Measurements from ENCODE around the gene MYH10. TPM values are rescaled to one million over a fixed set of nuclear protein-coding genes. Genes with fewer than 3 reads are reported as not detected.
"Not testable (repeated sequence)": the region's sequence is repeated elsewhere in the genome, so short reads cannot be mapped to it uniquely, and the experiment has no call there.

The MYH10 gene
- total RNA-seq = 1 to 10 TPM; 5.6 to 7.2 TPM
- long read RNA-seq, partial matches to known transcripts = 7 of 9 reads
- long read RNA-seq, other reads (novel, unspliced or antisense) = 2 of 9 reads

DNA sequence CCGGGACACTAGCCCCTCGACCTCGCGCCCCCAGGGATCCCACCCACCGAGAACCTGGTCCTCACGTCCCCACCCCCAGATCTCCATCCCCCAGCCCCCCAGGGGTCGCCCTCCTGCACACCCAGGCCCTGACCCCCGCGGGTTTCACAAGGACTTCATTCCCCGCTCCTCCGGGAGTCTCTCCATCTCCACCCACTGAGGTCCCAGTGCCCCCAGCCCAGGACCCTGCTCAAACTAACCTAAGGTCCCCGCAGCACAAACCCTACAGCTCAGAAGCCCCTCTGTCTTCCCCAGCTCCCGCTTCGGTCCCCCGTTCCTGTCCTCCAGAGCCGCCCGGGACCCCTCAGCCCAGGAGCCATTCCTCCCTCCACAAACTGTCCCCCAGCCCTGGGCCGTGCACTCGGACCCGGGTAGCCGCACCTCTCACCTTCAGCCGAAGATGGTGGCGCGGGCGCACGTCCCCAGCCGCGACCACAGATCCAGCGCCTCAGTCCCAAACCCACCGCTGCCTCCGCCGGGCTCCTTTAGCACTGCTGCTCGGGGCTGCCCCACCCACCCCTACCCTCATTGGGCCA, at the start of gene MYH10:
Gene MYH10 (minus strand): TSS at position 499 of the 575 bp plus-strand sequence. CDS start 7,479 bp downstream, outside the sequence.
- ATAC-seq (no peak), DNase-seq (no peak)
- intact Hi-C loops (cut with DNase I, micrococcal nuclease) = no loop called here

DNA sequence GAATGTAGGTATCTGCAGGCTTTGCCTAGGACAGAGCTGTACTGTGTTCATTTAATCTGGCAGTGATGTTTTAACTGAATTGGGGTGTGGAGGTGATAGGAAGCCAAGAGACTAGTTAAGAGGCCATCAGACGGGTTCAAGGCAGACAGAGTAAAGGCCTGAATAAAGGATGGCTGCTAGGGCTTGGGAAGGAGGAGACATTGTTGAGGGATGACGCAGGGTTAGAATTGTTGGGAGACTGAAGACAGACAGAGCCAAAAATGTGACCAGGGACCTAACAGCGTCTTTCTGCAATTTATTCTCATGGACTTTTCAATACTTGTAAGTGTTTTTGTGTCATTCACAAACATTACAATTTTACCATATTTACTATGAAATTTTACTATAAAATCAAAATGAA, 48.6 kb upstream of the MYH10 start:
- DNase-seq = no peak
- ATAC-seq = no peak
- intact Hi-C loops (cut with DNase I, micrococcal nuclease) = no loop called here

DNA sequence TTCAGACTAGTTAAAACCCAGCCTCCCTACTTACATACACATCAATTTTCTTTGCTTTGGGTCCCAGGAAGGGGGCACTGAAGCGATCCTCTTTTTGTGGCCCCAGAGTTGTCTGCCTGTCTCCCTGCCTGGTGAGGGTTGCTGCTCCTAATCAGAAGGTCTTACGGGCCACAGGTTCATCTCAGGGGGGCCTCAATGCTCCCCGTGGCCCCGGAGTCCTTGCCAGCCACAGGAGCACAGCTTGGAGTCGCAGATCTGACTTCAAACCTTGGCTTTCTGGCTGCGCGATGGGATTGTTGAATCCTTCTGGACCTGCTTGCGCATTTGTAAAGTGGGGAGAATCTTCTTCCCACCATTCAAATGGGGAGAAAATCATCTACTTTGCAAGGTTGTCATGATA, 44.8 kb upstream of the MYH10 start:
- intact Hi-C loops (cut with DNase I, micrococcal nuclease) = no loop called here
- DNase-seq = no peak
- ATAC-seq = no peak

DNA sequence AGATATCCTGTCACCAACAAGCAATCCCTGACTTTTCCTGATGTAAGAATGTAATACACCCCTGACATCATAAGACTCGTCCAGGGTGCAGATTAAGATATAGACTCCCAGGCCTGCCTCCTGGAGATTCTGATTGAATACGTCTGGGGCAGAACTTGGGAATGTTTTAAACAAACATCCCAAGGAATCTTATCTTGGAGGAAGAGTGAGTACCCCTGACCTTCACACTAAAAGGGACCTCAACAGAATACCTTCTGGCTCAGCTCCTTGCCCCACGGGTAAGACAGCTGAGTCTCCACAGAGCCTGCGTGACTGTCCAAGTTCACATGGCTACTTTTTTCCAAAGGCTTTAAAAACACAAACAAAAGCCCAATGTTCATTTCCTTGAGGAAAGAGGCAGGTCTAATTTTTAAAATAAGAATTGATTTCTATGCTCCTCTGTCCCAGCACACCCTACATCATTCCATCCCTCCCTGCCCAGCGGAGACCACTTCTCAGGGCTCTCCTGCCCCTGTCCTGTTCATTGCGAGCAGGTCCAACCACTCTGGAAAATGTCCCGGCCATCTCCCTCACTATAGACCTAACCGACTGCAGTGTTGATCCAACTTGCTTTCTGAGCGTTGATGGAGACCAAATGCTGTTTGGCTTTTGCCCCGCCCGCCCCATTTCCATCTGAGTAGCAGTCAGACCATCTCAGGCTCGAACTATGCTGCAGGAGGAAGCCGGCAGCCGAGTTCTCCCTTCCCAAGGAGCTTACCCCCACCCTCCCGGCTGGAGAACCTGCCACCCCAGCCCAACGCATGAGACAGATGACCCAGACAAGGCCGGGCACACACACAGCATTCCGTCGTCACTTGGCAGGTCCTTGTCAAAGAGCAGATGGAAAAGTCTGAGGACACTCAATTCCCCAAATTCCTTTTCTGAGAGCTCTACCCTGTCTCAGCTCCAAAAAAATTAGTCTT, 44.1 kb upstream of the MYH10 start:
- intact Hi-C loops (cut with DNase I, micrococcal nuclease) = no loop called here
- ATAC-seq (no peak), DNase-seq (no peak)

DNA sequence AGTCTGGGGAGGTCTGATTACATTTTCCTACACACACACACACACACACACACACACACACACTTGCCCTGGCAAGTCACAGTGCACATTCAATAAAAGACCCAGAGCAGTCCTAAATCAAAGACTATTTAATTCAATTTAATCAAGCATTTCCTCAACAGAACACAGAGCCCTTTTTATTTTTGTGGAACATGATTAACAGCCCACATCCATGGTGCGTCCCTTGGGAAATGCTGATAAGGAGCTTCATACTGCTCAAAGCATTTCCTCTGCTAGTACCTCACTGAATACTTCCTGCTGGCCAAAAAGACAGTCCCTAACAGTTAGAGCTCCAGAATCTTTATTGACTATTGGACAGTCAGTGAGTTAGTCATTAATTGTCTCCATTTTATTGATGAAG, 43.1 kb upstream of the MYH10 start:
- ATAC-seq (no peak), DNase-seq (no peak)
- intact Hi-C loops (cut with DNase I, micrococcal nuclease) = no loop called here

DNA sequence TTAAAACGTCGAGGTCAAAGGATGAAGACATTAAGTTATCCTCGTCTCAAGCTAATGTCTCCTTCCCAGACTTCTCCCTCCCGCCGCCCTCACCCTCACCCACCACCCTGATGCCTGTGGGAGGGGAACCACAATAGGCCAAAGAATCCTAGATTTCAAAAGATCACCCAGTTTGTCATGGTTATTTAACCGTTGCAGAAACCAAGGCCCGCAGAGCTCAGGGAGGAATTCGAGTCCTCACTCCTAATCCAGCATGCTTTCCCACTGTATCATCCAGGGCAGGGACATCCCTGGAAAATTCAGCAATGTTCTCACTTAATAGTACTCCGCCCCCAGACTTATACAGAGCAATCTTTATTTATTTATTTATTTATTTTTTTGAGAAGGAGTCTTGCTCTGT, 41.8 kb upstream of the MYH10 start:
- intact Hi-C loops (cut with DNase I, micrococcal nuclease) = no loop called here
- DNase-seq = no peak
- ATAC-seq = no peak

DNA sequence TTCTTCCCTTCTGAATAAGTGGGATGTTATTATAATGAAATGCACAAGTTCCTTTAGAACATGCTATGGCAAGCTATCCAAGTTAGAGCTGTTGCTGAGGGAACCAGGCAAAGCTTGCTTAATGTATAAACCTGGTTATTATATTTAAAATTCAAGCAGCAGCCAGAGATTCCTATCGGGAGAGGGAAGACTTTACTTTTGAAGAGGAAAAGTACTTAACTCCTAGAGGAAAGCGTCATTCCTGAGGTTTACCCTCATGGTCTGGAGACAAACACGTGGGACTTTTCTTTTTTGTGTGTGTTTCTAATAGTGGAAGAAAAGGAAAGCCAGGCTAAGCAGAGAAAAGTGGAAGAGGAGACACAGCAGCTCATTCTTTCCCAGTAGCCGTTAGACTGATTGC, 39.9 kb upstream of the MYH10 start:
- intact Hi-C loops (cut with DNase I, micrococcal nuclease) = no loop called here
- ATAC-seq (no peak), DNase-seq (no peak)

DNA sequence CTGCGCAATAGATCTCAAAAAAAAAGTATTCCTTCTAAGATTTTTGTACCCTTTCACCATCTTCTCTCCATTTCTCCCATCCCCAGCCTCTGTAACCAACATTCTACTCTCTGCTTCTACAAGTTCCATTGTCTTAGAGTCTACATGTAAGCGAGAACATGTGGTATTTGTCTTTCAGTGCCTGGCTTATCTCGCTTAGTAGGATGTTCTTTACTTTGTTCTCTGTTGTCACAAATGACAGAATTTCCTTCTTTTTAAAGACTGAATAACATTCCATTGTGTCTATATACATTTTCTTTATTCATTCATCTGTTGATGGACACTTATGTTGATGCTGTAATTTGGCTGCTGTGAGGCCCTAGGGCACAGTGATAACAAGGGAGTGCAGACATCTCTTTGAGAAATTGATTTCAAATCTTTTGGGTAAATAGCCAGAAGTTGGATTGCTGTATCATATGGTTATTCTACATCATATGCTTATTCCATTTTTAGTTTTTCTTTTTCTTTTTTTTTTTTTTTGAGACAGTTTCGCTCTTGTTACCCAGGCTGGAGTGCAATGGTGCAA, 37.7 kb upstream of the MYH10 start:
- DNase-seq (no peak), ATAC-seq (no peak)
- intact Hi-C loops (cut with DNase I, micrococcal nuclease) = no loop called here

DNA sequence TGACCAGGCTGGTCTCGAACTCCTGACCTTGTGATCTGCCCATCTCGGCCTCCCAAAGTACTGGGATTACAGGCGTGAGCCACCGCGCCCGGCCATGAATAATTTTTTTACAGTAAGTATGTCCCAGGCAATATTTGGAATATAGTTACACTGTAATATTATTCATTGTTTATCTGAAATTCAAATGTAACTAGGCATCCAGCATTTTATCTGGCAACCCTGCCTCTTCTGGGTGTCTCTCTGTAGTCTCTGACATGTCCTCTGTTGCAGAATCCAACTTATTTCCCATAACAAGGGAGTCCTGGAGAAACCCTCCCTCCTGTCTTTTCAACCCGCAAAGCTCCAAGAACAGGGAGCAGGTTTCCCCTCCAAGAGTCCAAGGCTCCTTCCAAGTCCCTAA, 36.9 kb upstream of the MYH10 start:
- DNase-seq (no peak), ATAC-seq (no peak)
- intact Hi-C loops (cut with DNase I, micrococcal nuclease) = no loop called here

DNA sequence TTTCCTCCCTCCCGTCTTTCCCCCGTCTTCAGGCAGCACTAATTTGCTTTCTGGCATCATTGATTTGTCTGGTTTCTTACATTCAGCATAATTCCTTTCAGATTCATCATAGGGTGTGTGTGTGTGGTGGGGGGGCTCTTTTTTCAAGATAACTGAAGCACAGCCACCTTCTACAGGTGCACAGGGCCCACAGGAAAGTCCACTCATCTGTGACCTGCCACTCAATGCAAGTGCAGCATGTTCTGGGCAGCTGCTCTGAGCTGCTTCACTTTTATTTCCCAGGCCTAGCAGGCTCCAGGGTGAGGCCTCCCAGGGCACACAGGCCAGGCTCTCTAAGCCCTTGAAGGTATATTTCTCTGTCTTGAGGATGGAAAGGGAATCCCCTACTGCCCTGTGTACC, 35.2 kb upstream of the MYH10 start:
- DNase-seq = no peak
- ATAC-seq = no peak
- intact Hi-C loops (cut with DNase I, micrococcal nuclease) = no loop called here

DNA sequence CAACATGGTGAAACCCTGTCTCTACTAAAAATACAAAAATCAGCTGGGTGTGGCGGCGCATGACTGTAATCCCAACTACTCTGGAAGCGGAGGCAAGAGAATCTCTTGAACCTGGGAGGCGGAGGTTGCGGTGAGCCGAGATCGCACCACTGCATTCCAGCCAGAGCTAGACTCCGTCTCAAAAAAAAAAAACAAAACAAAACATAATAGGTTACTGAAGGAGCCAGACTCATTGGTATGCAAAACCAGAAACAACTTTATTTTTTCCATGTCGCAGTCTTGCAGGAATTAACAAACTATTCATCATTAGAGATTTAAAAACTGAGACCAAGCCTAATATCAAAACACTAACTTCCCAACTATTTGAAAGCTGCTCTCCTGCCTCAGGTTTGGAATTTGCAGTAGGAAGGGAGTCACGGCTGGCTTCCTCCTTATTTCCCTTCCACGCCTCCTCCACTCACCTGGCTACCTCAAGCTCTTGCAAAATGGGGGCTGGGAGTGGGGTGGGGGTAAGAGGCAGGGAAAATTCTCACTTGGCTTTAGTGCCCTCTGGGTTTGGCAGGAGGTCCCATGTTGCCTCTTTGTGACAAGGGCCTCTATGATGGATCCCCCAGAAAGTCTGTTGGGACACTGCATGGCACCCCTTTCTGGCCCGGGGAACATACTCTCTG, 34.1 kb upstream of the MYH10 start:
- ATAC-seq = no peak
- intact Hi-C loops (cut with DNase I, micrococcal nuclease) = no loop called here
- DNase-seq = no peak

DNA sequence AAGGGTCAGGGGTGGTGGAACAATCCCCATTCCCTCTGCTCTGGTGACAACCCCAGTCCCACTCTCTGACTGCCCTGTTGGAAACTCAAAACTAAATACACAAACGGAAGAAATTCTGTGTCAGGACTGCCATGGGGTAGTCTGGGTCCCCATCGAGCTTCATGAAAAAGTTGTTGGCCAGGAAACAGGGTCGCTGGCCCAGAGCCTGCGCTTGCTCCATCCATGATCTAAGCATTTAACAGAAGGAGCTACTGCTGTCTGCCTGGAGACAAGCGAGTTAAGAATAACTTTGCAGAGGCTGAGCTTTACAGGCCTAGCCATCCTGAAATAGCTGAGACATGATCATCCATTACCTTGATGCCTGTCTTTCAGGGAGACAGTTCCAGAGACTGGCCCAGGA, 32.4 kb upstream of the MYH10 start:
- intact Hi-C loops (cut with DNase I, micrococcal nuclease) = no loop called here
- ATAC-seq = no peak
- DNase-seq = no peak

DNA sequence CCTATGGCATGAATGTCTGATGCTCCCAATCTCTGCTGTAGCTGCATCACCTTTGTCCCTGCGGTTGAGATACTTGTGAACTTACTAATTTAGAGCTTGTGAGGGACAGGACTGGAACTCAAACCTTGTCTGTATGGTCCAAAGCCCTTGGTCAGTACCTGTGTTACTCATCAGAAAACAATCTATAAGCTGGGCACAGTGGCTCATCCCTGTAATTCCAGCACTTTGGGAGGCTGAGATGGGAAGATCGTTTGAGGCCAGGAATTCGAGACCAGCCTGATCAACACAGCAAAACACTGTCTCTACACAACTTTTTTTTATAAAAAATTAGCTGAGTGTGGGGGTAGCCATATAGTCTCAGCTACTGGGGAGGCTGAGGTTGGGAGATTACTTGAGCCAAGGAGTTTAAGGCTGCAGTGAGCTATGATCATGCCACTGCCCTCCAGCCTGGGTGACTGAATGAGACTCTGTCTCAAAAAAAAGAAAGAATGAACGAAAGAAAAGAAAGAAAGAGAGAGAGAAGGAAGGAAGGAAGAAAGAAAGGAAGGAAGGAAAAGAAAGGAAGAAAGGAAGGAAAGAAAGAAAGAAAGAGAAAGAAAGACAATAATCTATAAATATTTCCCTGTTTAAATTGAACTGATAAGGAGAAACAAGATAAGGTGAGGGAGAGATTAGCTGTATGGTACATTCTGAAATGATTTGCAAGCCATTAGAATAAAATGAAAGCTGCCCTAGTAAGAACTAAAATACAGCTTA, 31.7 kb upstream of the MYH10 start:
- intact Hi-C loops (cut with DNase I, micrococcal nuclease) = no loop called here
- no peak for DNase-seq
- ATAC-seq = no peak

DNA sequence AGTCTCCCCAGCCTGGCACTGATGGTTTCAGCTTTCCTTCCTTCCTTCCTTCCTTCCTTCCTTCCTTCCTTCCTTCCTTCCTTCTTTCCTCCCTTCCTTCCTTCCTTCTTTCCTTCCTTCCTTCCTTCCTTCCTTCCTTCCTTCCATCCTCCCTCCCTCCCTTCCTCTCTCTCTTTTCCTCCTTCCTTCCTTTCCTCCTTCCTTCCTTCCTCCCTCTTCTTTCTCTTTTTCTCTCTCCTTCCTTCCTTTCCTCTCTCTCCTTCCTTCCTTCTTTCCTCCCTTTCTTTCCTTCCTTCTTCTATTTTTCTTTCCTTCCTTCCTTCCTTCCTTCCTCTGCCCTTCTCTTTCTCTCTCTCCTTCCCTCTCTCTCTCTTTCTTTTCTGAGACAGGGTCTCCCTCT, 30.2 kb upstream of the MYH10 start:
- DNase-seq; ATAC-seq; intact Hi-C loops (cut with DNase I, micrococcal nuclease): not testable (repeated sequence)

DNA sequence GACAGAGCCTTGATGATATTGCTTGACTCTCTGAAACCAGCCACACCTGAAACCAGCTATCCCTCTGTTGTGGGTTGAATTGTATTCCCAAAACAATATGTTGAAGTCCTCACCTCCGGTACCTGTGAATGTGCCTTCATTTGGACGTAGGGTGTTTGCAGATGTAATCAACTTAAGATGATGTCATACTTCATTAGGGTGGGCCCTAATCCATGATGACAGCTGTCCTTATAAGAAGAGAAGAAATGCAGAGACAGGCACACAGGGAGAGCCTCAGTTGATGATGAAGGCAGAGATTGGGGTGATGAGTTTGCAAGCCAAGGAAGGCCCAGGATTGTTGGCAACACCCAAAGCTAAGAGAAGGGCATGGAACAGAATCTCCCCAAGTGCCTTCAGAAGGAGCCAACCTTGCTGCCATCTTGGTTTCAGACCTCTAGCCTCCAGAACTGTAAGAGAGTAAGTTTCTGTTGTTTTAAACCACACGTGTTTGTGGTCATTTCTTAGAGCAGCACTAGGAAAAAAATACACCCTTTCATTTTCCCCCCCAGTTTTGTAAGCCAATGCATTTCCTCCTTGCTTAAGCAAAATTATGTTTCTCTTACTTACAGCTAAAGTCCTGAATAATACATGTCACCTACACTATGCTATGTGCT, 29.4 kb upstream of the MYH10 start:
- DNase-seq (no peak), ATAC-seq (no peak)
- intact Hi-C loops (cut with DNase I, micrococcal nuclease) = no loop called here

DNA sequence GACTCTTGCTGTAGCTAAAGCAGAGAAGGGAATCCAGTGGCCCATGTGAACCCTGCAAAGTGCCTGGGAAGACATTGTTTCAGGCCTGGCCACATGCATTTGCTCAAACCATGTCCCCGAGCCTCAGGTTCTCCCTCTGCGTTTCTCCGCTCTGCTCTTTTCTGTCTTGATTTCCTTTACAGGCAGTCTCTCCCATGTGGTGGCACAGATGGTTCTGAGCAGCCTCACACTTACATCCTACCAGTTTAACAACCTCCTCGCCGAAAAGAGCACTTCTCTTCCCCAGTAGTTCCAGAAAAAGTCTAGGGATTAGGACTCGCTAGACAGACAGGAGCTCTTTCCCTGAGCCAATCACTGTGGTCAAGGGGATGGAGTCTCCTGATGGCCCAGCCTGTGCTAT, 28.3 kb upstream of the MYH10 start:
- DNase-seq = no peak
- intact Hi-C loops (cut with DNase I, micrococcal nuclease) = no loop called here
- ATAC-seq = no peak

DNA sequence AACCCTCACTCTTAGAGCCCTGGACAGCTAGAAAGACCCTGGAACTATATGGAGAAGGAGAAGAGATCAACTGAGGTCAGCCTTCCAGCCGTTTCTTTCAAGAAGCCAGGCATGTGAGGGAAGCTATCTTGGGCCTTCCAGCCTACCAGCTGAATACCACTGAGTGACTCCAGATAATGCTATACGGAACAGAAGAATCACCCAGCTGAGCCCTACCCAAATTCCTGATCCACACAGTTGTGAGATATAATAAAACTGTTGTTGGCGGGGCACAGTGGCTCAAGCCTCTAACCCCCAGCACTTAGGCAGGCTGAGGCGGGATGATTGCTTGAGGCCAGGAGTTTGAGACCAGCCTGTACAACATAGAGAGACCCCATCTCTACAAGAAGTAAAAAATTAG, 26.2 kb upstream of the MYH10 start:
- DNase-seq (no peak), ATAC-seq (no peak)
- intact Hi-C loops (cut with DNase I, micrococcal nuclease) = no loop called here

DNA sequence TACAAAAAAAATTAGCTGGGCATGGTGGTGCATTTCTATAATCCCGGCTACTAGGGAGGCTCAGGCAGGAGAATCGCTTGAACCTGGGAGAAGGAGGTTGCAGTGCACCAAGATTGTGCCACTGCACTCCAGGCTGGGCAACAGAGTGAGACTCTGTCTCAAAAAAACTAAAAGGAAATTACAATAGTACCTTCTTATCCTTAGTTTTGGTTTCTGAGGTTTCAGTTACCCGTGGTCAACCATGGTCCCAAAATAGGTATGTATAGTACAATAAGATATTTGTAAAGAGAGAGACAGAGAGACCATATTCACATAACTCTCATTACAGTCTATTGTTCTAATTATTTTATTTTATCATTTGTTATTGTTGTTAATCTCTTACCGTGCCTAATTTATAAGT, 24.3 kb upstream of the MYH10 start:
- DNase-seq (no peak), ATAC-seq (no peak)
- intact Hi-C loops (cut with DNase I, micrococcal nuclease) = no loop called here

All from left colon (tissue), 2 donors.